MM.1S (cell line): ENCODE measurements around the gene CPLANE1.

Experiments used
- DNase-seq: peaks from one replicate; pipeline ENCODE4 v3.0.0-alpha.2; 2015
- H2AFZ ChIP-seq: fragments of 300-600 bp; sonication (generic); 2 replicates; pipeline ENCODE4 v1.6.0; 2016; ENCODE audit warnings: antibody characterized with exemption, low read length
- H3F3A ChIP-seq: fragments of 300-600 bp; sonication (generic); 2 replicates; pipeline ENCODE4 v1.6.1; 2016; ENCODE audit warnings: mild to moderate bottlenecking, antibody characterized with exemption, low read length, moderate library complexity, mixed read lengths; ENCODE audit not compliant: insufficient read depth
- H3K27ac ChIP-seq: fragments of 300-600 bp; sonication (generic); 2 replicates; pipeline ENCODE4 v1.5.1; 2016; ENCODE audit warnings: mild to moderate bottlenecking, low read length
- H3K27me3 ChIP-seq: fragments of 300-600 bp; sonication (generic); replicated peaks from 2 replicates; pipeline ENCODE4 v1.6.0; 2016; ENCODE audit warnings: low read length; ENCODE audit not compliant: insufficient read depth
- H3K36me3 ChIP-seq: fragments of 300-600 bp; sonication (generic); replicated peaks from 2 replicates; pipeline ENCODE4 v1.6.1; 2016; ENCODE audit warnings: mild to moderate bottlenecking, low read length, mixed read lengths; ENCODE audit not compliant: insufficient read depth
- H3K4me1 ChIP-seq: fragments of 300-600 bp; sonication (generic); 2 replicates; pipeline ENCODE4 v1.6.1; 2016; ENCODE audit warnings: low read length, mixed read lengths
- H3K4me2 ChIP-seq: fragments of 300-600 bp; sonication (generic); 2 replicates; pipeline ENCODE4 v1.6.0; 2016; ENCODE audit warnings: low read depth, low read length
- H3K4me3 ChIP-seq: fragments of 300-600 bp; sonication (generic); 2 replicates; pipeline ENCODE4 v1.5.1; 2016; ENCODE audit warnings: low read length, mixed read lengths
- H3K79me2 ChIP-seq: fragments of 300-600 bp; sonication (generic); 2 replicates; pipeline ENCODE4 v1.6.1; 2016; ENCODE audit warnings: mixed run types, low read length, mixed read lengths
- H3K9ac ChIP-seq: fragments of 300-600 bp; sonication (generic); 2 replicates; pipeline ENCODE4 v1.6.1; 2016; ENCODE audit warnings: low read length, mixed read lengths
- H3K9me2 ChIP-seq: fragments of 300-600 bp; sonication (generic); replicated peaks from 2 replicates; pipeline ENCODE4 v1.6.1; 2016; ENCODE audit warnings: mild to moderate bottlenecking, low read length, mixed read lengths; ENCODE audit not compliant: insufficient read depth
- H3K9me3 ChIP-seq: fragments of 300-600 bp; sonication (generic); replicated peaks from 2 replicates; pipeline ENCODE4 v1.6.1; 2016; ENCODE audit warnings: mild to moderate bottlenecking, low read length, mixed read lengths; ENCODE audit not compliant: insufficient read depth
- H4K20me1 ChIP-seq: fragments of 300-600 bp; sonication (generic); 2 replicates; pipeline ENCODE4 v1.6.1; 2016; ENCODE audit warnings: mild to moderate bottlenecking, low read length, moderate library complexity, mixed read lengths; ENCODE audit not compliant: insufficient read depth
- CTCF ChIP-seq: fragments of 300-600 bp; sonication (generic); IDR thresholded peaks from 2 replicates; pipeline ENCODE4 v1.5.1; 2016; ENCODE audit warnings: antibody characterized with exemption, low read length, mixed read lengths
- EZH2 ChIP-seq: fragments of 300-600 bp; sonication (generic); optimal IDR thresholded peaks from 2 replicates; pipeline ENCODE3; 2017; ENCODE audit warnings: low read depth, mild to moderate bottlenecking, antibody characterized with exemption, low read length, mixed read lengths
- EZH2phosphoT487 ChIP-seq: fragments of 300-600 bp; sonication (generic); IDR thresholded peaks from 2 replicates; pipeline ENCODE4 v1.6.1; 2018; ENCODE audit warnings: antibody characterized with exemption, low read length

Gene CPLANE1

GRCh38 chr5:37184748-37185364, 64.3 kb downstream of the CPLANE1 start:
- H3K36me3 ChIP-seq: no peaks in the 10 kb centered on the region
- no peak overlapping the region for H3K4me3 ChIP-seq
- H3F3A ChIP-seq: no peaks in the 10 kb centered on the region
- no peak for DNase-seq
- no peaks in the 10 kb centered on the region for H4K20me1 ChIP-seq
- H3K9ac ChIP-seq: no peak overlapping the region
- H3K27me3 ChIP-seq: no peaks in the 10 kb centered on the region
- no peak overlapping the region for H3K27ac ChIP-seq
- no peaks in the 10 kb centered on the region for H3K9me2 ChIP-seq
- H3K4me1 ChIP-seq: peaks cover 4% of the 10 kb centered on the region; the same call in 1 of the 2 replicates
- H3K4me2 ChIP-seq: no peak overlapping the region
- no peak overlapping the region for H2AFZ ChIP-seq
- TF ChIP-seq EZH2phosphoT487 (no peak), CTCF (no peak), EZH2 (no peak)
- H3K79me2 ChIP-seq: no peaks in the 10 kb centered on the region
- no peaks in the 10 kb centered on the region for H3K9me3 ChIP-seq

- Histone ChIP-seq H3K27ac (no peak overlapping the region), H3K9me2 (no peaks in the 10 kb centered on the region), H3K9ac (no peak overlapping the region), H3K36me3 (no peaks in the 10 kb centered on the region), H3K9me3 (no peaks in the 10 kb centered on the region), H3K4me2 (peak overlapping the region; percentile 26; the same call in 1 of the 2 replicates), H3F3A (no peaks in the 10 kb centered on the region), H2AFZ (no peak overlapping the region), H3K4me3 (no peak overlapping the region), H3K79me2 (no peaks in the 10 kb centered on the region), H3K4me1 (peaks cover 4% of the 10 kb centered on the region; the same call in 1 of the 2 replicates), H3K27me3 (no peaks in the 10 kb centered on the region), H4K20me1 (no peaks in the 10 kb centered on the region)
- no peak for TF ChIP-seq CTCF
- TF ChIP-seq EZH2phosphoT487: no peak
- DNase-seq: no peak
Measured at GRCh38 chr5:37182667-37183066, 66.5 kb downstream of the CPLANE1 start.

GRCh38 chr5:37174928-37175327, 74.2 kb downstream of the CPLANE1 start:
- no peak for TF ChIP-seq CTCF
- Histone ChIP-seq H3K9me2 (no peaks in the 10 kb centered on the region), H2AFZ (no peak overlapping the region), H3K4me2 (no peak overlapping the region), H4K20me1 (no peaks in the 10 kb centered on the region), H3K4me1 (no peaks in the 10 kb centered on the region), H3K36me3 (no peaks in the 10 kb centered on the region), H3F3A (no peaks in the 10 kb centered on the region), H3K27me3 (no peaks in the 10 kb centered on the region), H3K27ac (no peak overlapping the region), H3K9ac (no peak overlapping the region), H3K4me3 (no peak overlapping the region), H3K9me3 (no peaks in the 10 kb centered on the region), H3K79me2 (no peaks in the 10 kb centered on the region)
- no peak for DNase-seq
